A549 (cell line): ENCODE data around the gene LCE2D. TPM values are rescaled to one million over a fixed set of nuclear protein-coding genes. Genes with fewer than 3 reads are reported as not detected.
A peak's percentile ranks its signal among the peaks of the same experiment; 100 is the strongest.

Source experiments
- ATAC-seq, 2 experiments: fragments of 200-7000 bp in 1 of 2; fragments of >200 bp in 1 of 2; cut with Nextera tagmentation in 1 of 2; cut with Tn5 transposase in 1 of 2; 3 replicates each; pipeline versions ENCODE4 v1.8.0 to v1.9.1; 2018 to 2020; ENCODE audit warnings: mild to moderate bottlenecking in 1 of 2, moderate library complexity in 1 of 2
- CTCF ChIA-PET: fragments of 300-600 bp; sonication (Branson Sonifier 250); formaldehyde crosslinking; extraction: SDS; loops from one replicate; lab custom pipeline; 2021; ENCODE audit warnings: antibody characterized with exemption, inconsistent platforms; lab: Yijun Ruan, JAX
- POLR2A ChIA-PET: fragments of 350-600 bp; formaldehyde crosslinking; extraction: SDS; loops from one replicate; lab custom pipeline; 2021; ENCODE audit warnings: antibody characterized with exemption, inconsistent platforms; lab: Yijun Ruan, JAX
- DNase-seq, 2 experiments: peaks; one replicate each; pipeline versions ENCODE4 v3.0.0 to v3.0.0-alpha.2; 2011 to 2016; ENCODE audit warnings: low read depth in 1 of 2, low spot score in 1 of 2
- FAIRE-seq: peaks from 2 replicates; lab custom pipeline; 2011; peaks lifted over from hg19 to GRCh38; lab: Jason Lieb, UNC
- H3K27ac ChIP-seq, 2 experiments: fragments of >200 bp; sonication (Bioruptor Twin); formaldehyde crosslinking; 3 replicates each; pipeline ENCODE4 v1.5.1; 2016 to 2017
- H3K4me1 ChIP-seq: fragments of >200 bp; sonication (Bioruptor Twin); formaldehyde crosslinking; 3 replicates; pipeline ENCODE4 v1.6.1; 2016
- H3K4me2 ChIP-seq: fragments of >200 bp; sonication (Bioruptor Twin); formaldehyde crosslinking; 3 replicates; pipeline ENCODE4 v1.6.1; 2016
- H3K4me3 ChIP-seq: fragments of >200 bp; sonication (Bioruptor Twin); formaldehyde crosslinking; 3 replicates; pipeline ENCODE4 v1.5.1; 2016
- H3K9me3 ChIP-seq: fragments of >200 bp; sonication (Bioruptor Twin); formaldehyde crosslinking; 3 replicates; pipeline ENCODE4 v1.6.1; 2016
- EP300 ChIP-seq, 2 experiments: fragments of >200 bp; sonication (Bioruptor Twin); formaldehyde crosslinking; IDR thresholded peaks; 2 replicates in 1 of 2; 3 replicates in 1 of 2; pipeline ENCODE4 v1.6.1; 2016 to 2017
- ESRRA ChIP-seq: fragments of 150-350 bp; IDR thresholded peaks from 2 replicates; pipeline ENCODE4 v1.6.1; 2014; ENCODE audit warnings: mild to moderate bottlenecking, low read length, borderline replicate concordance
- FOSB ChIP-seq: fragments of 250-450 bp; sonication (Bioruptor Pico); IDR thresholded peaks from 2 replicates; pipeline ENCODE4 v1.5.0; 2020; ENCODE audit warnings: mild to moderate bottlenecking, moderate library complexity
- HOXB5 ChIP-seq: fragments of 250-450 bp; sonication (Bioruptor Pico); IDR thresholded peaks from 2 replicates; pipeline ENCODE4 v1.5.0; 2020; ENCODE audit warnings: mild to moderate bottlenecking, moderate library complexity
- JUN ChIP-seq, 2 experiments: fragments of >200 bp; sonication (Bioruptor Twin); formaldehyde crosslinking; IDR thresholded peaks; 2 replicates in 1 of 2; 3 replicates in 1 of 2; pipeline ENCODE4 v1.6.1; 2016 to 2017
- MAFK ChIP-seq: fragments of 450-650 bp; IDR thresholded peaks from 2 replicates; pipeline ENCODE4 v1.6.1; 2014; ENCODE audit not compliant: partially characterized antibody
- MAZ ChIP-seq: fragments of 150-350 bp; IDR thresholded peaks from 2 replicates; pipeline ENCODE4 v1.6.1; 2014; ENCODE audit warnings: antibody characterized with exemption, low read depth, low read length, borderline replicate concordance
- NFE2L2 ChIP-seq: fragments of 150-350 bp; conservative IDR thresholded peaks from 2 replicates; pipeline ENCODE4 v1.6.1; 2014; ENCODE audit warnings: low read length
- NR3C1 ChIP-seq: fragments of >200 bp; sonication (Bioruptor Twin); formaldehyde crosslinking; IDR thresholded peaks from 3 replicates; pipeline ENCODE4 v1.6.1; 2017
- PHF8 ChIP-seq: fragments of 200-600 bp; sonication (generic); IDR thresholded peaks from 2 replicates; pipeline ENCODE4 v1.6.1; 2016; ENCODE audit warnings: low read depth, mild to moderate bottlenecking, antibody characterized with exemption, moderate library complexity, borderline replicate concordance
- POLR2AphosphoS2 ChIP-seq: conservative IDR thresholded peaks from 2 replicates; pipeline ENCODE4 v1.6.1; 2012; ENCODE audit warnings: low read length, improper control_type of control experiment, inconsistent platforms
- RFX5 ChIP-seq: fragments of 450-650 bp; IDR thresholded peaks from 2 replicates; pipeline ENCODE4 v1.7.1; 2014; ENCODE audit warnings: antibody characterized with exemption, mild to moderate bottlenecking, moderate library complexity
- SMC3 ChIP-seq: fragments of >200 bp; sonication (Bioruptor Twin); formaldehyde crosslinking; IDR thresholded peaks from 3 replicates; pipeline ENCODE4 v1.6.1; 2018; ENCODE audit warnings: inconsistent platforms
- TFCP2L1 ChIP-seq: fragments of 250-450 bp; sonication (Bioruptor Pico); IDR thresholded peaks from 2 replicates; pipeline ENCODE4 v1.5.0; 2021; ENCODE audit warnings: mild to moderate bottlenecking
- WGBS: methylation state at CpG from one replicate; pipeline ENCODE4 v1.1.6; 2017; ENCODE audit errors: missing lambda C conversion rate; 5-methylcytosine and 5-hydroxymethylcytosine counted together
- polyA plus RNA-seq, 4 experiments: library from polyadenylated mRNA; depleted of rRNA in 3 of 4; stranded (reverse); fragments of >200 nt; fragmentation: RNase III in 1 of 4; extraction: RNeasy Plus Mini Kit Qiagen cat#74134 plus additional on column Dnase treatment in 1 of 4; gene quantifications; 2 replicates in 3 of 4; 3 replicates in 1 of 4; pipeline ENCODE4 v1.2.3, GENCODE V29; 2011 to 2017
- TF ChIP-seq, protein P1 (sequence below): fragments of 150-350 bp; IDR thresholded peaks from 2 replicates; pipeline ENCODE4 v1.6.1; 2014; ENCODE audit warnings: low read depth, mild to moderate bottlenecking, low read length
- TF ChIP-seq, protein P2 (sequence below): fragments of 450-650 bp; IDR thresholded peaks from 2 replicates; pipeline ENCODE4 v1.6.1; 2014; ENCODE audit warnings: antibody characterized with exemption
- TF ChIP-seq, protein P3 (sequence below): fragments of 250-450 bp; sonication (Bioruptor Pico); IDR thresholded peaks from 2 replicates; pipeline ENCODE4 v1.5.0; 2021; ENCODE audit warnings: mild to moderate bottlenecking, moderate library complexity, borderline replicate concordance
- TF ChIP-seq, protein P4 (sequence below): IDR thresholded peaks from 2 replicates; pipeline ENCODE4 v1.6.1; 2012
- TF ChIP-seq, protein P5 (sequence below): IDR thresholded peaks from 2 replicates; pipeline ENCODE4 v1.6.1; 2012
- TF ChIP-seq, protein P6 (sequence below): fragments of >200 bp; sonication (Bioruptor Twin); formaldehyde crosslinking; IDR thresholded peaks from 3 replicates; pipeline ENCODE4 v1.5.1; 2016

Gene LCE2D
- polyA plus RNA-seq, 2 of the 4 experiments (the other 2 are of a cell fraction), result not detected

DNA sequence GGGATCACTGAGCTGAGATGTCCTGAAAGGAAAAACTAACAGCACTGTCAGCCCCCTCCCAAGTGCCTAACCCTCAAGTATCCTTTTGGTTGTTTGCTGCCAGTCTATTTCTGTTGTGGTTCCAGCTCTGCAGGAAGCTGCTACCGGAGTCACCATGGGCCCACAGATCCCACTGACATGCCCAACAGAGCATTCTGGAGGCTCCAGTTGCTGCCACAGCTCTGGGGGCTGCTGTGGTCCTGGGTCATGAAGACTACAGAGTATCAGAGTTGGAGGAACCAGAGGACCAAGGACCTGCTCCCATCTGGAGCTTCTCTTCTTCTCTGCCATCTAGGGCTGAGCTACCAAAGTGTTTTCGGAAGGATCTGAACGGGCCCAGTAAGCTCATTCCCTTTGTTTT, 41.2 kb upstream of the LCE2D start:
- no peak overlapping the region for H3K4me3 ChIP-seq
- ATAC-seq, result no peak
- H3K9me3 ChIP-seq, result no peaks in the 10 kb centered on the region
- ChIA-PET CTCF (interaction anchor here (1.5 kb wide), 1 partner anchor 42 kb away, joined by 3 read pairs; the partner anchor contains the start of gene LCE3D), POLR2A (no interaction called here)
- H3K27ac ChIP-seq, result no peak overlapping the region
- 41% methylated on average over 3 of the region's 3 CpGs for WGBS
- no peak overlapping the region for H3K4me2 ChIP-seq
- FAIRE-seq, result no peak
- DNase-seq, result no peak
- no peaks in the 10 kb centered on the region for H3K4me1 ChIP-seq
- TF ChIP-seq, protein P1, sequence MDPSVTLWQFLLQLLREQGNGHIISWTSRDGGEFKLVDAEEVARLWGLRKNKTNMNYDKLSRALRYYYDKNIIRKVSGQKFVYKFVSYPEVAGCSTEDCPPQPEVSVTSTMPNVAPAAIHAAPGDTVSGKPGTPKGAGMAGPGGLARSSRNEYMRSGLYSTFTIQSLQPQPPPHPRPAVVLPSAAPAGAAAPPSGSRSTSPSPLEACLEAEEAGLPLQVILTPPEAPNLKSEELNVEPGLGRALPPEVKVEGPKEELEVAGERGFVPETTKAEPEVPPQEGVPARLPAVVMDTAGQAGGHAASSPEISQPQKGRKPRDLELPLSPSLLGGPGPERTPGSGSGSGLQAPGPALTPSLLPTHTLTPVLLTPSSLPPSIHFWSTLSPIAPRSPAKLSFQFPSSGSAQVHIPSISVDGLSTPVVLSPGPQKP, result no peak
- TF ChIP-seq EP300 (IDR thresholded peaks at IDR 0.05) (no peak), HOXB5 (CRISPR knock-in tag) (no peak), MAFK (no peak), JUN (IDR thresholded peaks at IDR 0.05) (no peak), ESRRA (no peak), NFE2L2 (no peak), SMC3 (no peak)
- TF ChIP-seq, protein P2, sequence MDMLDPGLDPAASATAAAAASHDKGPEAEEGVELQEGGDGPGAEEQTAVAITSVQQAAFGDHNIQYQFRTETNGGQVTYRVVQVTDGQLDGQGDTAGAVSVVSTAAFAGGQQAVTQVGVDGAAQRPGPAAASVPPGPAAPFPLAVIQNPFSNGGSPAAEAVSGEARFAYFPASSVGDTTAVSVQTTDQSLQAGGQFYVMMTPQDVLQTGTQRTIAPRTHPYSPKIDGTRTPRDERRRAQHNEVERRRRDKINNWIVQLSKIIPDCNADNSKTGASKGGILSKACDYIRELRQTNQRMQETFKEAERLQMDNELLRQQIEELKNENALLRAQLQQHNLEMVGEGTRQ, result no peak
- TF ChIP-seq, protein P3, sequence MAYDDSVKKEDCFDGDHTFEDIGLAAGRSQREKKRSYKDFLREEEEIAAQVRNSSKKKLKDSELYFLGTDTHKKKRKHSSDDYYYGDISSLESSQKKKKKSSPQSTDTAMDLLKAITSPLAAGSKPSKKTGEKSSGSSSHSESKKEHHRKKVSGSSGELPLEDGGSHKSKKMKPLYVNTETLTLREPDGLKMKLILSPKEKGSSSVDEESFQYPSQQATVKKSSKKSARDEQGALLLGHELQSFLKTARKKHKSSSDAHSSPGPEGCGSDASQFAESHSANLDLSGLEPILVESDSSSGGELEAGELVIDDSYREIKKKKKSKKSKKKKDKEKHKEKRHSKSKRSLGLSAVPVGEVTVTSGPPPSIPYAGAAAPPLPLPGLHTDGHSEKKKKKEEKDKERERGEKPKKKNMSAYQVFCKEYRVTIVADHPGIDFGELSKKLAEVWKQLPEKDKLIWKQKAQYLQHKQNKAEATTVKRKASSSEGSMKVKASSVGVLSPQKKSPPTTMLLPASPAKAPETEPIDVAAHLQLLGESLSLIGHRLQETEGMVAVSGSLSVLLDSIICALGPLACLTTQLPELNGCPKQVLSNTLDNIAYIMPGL, result no peak

DNA sequence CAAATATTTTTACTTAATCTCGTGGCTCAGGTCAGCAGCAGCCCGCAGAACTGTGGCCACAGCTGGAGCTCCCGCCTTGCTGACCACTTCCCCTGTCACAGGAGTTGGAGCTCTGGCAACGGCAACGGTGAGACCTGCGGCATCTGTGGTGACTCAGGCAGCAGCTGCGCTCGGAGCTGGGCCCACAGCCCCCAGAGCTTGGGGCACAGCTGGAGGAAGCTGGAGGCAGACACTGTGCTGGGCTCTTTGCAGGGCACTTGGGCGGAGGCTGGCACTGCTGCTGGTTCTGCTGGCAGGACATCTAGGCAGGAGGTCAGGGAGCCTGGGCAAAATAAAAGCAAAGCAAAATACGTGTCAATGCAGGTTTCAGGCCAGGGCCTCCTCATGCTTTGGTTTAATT, 40.4 kb upstream of the LCE2D start, which contains the start of gene LCE3A:
Gene LCE3A, minus strand, starts transcription at position 301 of the 400 bp plus-strand sequence. Its CDS starts 0 bp downstream, at position 301.
- FAIRE-seq (no peak), DNase-seq (no peak)
- POLR2A ChIA-PET, result no interaction called here

More for the DNA sequence above, 40.4 kb upstream of the LCE2D start, which contains the start of gene LCE3A:
- Histone ChIP-seq H3K4me2 (no peak within 1 kb of the TSS), H3K4me1 (no peaks in the 10 kb centered on the region), H3K9me3 (no peaks in the 10 kb centered on the region), H3K27ac (no peak within 1 kb of the TSS), H3K4me3 (no peak within 1 kb of the TSS)
- TF ChIP-seq HOXB5 (CRISPR knock-in tag) (no peak), POLR2AphosphoS2 (no peak), MAFK (no peak), PHF8 (no peak), TFCP2L1 (CRISPR knock-in tag) (no peak), RFX5 (no peak), FOSB (CRISPR knock-in tag) (no peak), NR3C1 (no peak), MAZ (no peak)
- TF ChIP-seq, protein P4, sequence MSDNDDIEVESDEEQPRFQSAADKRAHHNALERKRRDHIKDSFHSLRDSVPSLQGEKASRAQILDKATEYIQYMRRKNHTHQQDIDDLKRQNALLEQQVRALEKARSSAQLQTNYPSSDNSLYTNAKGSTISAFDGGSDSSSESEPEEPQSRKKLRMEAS, result no peak
- TF ChIP-seq, protein P5, sequence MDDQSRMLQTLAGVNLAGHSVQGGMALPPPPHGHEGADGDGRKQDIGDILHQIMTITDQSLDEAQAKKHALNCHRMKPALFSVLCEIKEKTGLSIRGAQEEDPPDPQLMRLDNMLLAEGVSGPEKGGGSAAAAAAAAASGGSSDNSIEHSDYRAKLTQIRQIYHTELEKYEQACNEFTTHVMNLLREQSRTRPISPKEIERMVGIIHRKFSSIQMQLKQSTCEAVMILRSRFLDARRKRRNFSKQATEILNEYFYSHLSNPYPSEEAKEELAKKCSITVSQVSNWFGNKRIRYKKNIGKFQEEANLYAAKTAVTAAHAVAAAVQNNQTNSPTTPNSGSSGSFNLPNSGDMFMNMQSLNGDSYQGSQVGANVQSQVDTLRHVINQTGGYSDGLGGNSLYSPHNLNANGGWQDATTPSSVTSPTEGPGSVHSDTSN, result no peak
- TF ChIP-seq, protein P6, sequence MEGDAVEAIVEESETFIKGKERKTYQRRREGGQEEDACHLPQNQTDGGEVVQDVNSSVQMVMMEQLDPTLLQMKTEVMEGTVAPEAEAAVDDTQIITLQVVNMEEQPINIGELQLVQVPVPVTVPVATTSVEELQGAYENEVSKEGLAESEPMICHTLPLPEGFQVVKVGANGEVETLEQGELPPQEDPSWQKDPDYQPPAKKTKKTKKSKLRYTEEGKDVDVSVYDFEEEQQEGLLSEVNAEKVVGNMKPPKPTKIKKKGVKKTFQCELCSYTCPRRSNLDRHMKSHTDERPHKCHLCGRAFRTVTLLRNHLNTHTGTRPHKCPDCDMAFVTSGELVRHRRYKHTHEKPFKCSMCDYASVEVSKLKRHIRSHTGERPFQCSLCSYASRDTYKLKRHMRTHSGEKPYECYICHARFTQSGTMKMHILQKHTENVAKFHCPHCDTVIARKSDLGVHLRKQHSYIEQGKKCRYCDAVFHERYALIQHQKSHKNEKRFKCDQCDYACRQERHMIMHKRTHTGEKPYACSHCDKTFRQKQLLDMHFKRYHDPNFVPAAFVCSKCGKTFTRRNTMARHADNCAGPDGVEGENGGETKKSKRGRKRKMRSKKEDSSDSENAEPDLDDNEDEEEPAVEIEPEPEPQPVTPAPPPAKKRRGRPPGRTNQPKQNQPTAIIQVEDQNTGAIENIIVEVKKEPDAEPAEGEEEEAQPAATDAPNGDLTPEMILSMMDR, result no peak
- ATAC-seq, result peak in 1 of 2 experiments; percentile 44; a peak in 4 of 6 replicates
- CTCF ChIA-PET, result interaction anchor here (0.8 to 1.5 kb wide), 2 partner anchors 23 to 43 kb away, joined by 3 read pairs; partner anchors contain the start of gene LCE3D
- 64% methylated on average over 10 of the region's 10 CpGs for WGBS
